ENCODE data around the gene LMAN1L.
A peak's percentile ranks its signal among the peaks of the same experiment; 100 is the strongest.

LMAN1L gene

DNA sequence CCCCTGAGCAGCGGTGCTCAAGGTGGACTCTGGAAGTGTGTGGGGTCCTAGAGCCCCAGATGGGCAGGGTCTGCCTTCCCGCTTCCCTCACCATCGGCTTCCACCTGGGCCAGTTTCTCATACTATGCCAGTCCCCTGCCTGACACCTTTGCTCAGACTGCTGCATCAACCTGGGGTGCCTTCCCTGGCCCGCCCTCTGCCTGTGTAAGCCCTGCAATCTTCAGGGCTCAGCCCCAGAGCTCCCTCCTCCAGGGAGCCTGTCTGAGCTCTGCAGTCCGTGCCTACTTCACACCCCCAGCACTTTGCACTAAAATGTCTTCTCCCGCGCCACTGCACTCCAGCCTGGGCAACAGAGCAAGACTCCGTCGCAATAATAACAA, 17.7 kb upstream of the LMAN1L start:
- Histone ChIP-seq H3K79me2 (ENCODE audit: low read length) (peaks cover 94% of the 10 kb centered on the region), H3K4me3 (ENCODE audit: low read length) (no peak overlapping the region), H2AFZ (ENCODE audit: low read length) (no peak overlapping the region), H3F3A (ENCODE audit: insufficient read depth, low read length) (peaks cover 52% of the 10 kb centered on the region), H3K4me2 (ENCODE audit: low read depth, low read length) (no peak overlapping the region), H3K9me2 (replicated peaks; ENCODE audit: insufficient read depth, low read length) (no peaks in the 10 kb centered on the region), H3K36me3 (replicated peaks; ENCODE audit: insufficient read depth, low read length) (no peaks in the 10 kb centered on the region; the same call in 1 of the 2 replicates), H3K9ac (ENCODE audit: low read length) (no peak overlapping the region), H3K4me1 (ENCODE audit: low read length) (peaks cover 65% of the 10 kb centered on the region), H4K20me1 (ENCODE audit: insufficient read depth, low read length) (peaks cover 40% of the 10 kb centered on the region), H3K9me3 (replicated peaks; ENCODE audit: insufficient read depth, low read length) (no peaks in the 10 kb centered on the region), H3K27me3 (replicated peaks; ENCODE audit: insufficient read depth, low read length) (no peaks in the 10 kb centered on the region), H3K27ac (ENCODE audit: low read length) (no peak overlapping the region)
- TF ChIP-seq, protein P1, sequence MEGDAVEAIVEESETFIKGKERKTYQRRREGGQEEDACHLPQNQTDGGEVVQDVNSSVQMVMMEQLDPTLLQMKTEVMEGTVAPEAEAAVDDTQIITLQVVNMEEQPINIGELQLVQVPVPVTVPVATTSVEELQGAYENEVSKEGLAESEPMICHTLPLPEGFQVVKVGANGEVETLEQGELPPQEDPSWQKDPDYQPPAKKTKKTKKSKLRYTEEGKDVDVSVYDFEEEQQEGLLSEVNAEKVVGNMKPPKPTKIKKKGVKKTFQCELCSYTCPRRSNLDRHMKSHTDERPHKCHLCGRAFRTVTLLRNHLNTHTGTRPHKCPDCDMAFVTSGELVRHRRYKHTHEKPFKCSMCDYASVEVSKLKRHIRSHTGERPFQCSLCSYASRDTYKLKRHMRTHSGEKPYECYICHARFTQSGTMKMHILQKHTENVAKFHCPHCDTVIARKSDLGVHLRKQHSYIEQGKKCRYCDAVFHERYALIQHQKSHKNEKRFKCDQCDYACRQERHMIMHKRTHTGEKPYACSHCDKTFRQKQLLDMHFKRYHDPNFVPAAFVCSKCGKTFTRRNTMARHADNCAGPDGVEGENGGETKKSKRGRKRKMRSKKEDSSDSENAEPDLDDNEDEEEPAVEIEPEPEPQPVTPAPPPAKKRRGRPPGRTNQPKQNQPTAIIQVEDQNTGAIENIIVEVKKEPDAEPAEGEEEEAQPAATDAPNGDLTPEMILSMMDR (IDR thresholded peaks at IDR 0.05; ENCODE audit: low read length): no peak
- TF ChIP-seq EZH2phosphoT487 (IDR thresholded peaks at IDR 0.05; ENCODE audit: low read length): no peak
- TF ChIP-seq EZH2 (optimal IDR thresholded peaks at IDR 0.05; ENCODE audit: low read depth, low read length): no peak
- no peak for DNase-seq

DNA sequence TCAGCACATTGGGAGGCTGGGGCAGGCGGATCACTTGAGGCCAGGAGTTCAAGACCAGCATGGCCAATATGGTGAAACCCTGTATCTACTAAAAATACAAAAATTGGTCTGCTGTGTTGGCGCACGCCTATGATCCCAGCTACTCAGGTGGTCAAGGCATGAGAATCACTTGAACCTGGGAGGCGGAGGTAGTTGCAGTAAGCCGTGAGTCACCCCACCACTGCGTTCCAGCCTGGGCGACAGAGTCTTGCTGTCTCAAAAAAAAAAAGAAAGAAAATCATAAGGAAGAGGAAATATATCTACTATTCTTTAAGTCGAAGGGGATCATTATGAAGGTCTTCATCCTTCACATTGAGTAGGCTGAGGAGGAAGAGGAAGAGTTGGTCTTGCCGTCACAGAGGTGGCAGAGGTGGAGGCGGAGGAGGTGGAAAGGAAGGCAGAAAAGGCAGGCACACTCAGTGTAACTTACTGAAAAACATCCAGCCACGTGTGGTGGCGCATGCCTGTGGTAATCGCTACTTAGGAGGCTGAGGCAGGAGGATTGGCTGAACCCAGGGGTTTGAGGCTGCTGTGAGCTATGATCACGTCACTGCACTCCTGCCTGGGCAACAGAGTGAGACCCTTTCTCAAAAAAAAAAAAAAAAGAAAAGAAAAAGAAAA, 16.5 kb upstream of the LMAN1L start:
- Histone ChIP-seq H3K79me2 (ENCODE audit: low read length) (peaks cover 92% of the 10 kb centered on the region), H3K9ac (ENCODE audit: low read length) (no peak overlapping the region), H3K4me3 (ENCODE audit: low read length) (no peak overlapping the region), H4K20me1 (ENCODE audit: insufficient read depth, low read length) (peaks cover 39% of the 10 kb centered on the region), H3K4me1 (ENCODE audit: low read length) (peaks cover 55% of the 10 kb centered on the region), H3K27ac (ENCODE audit: low read length) (no peak overlapping the region), H3K4me2 (ENCODE audit: low read depth, low read length) (no peak overlapping the region), H3K9me2 (replicated peaks; ENCODE audit: insufficient read depth, low read length) (no peaks in the 10 kb centered on the region), H3F3A (ENCODE audit: insufficient read depth, low read length) (peaks cover 47% of the 10 kb centered on the region), H3K9me3 (replicated peaks; ENCODE audit: insufficient read depth, low read length) (no peaks in the 10 kb centered on the region), H3K36me3 (replicated peaks; ENCODE audit: insufficient read depth, low read length) (peaks cover 8% of the 10 kb centered on the region), H2AFZ (ENCODE audit: low read length) (no peak overlapping the region), H3K27me3 (replicated peaks; ENCODE audit: insufficient read depth, low read length) (no peaks in the 10 kb centered on the region)
- DNase-seq: no peak
- TF ChIP-seq, protein P1 (IDR thresholded peaks at IDR 0.05; ENCODE audit: low read length): no peak
- no peak for TF ChIP-seq EZH2phosphoT487 (IDR thresholded peaks at IDR 0.05; ENCODE audit: low read length)

DNA sequence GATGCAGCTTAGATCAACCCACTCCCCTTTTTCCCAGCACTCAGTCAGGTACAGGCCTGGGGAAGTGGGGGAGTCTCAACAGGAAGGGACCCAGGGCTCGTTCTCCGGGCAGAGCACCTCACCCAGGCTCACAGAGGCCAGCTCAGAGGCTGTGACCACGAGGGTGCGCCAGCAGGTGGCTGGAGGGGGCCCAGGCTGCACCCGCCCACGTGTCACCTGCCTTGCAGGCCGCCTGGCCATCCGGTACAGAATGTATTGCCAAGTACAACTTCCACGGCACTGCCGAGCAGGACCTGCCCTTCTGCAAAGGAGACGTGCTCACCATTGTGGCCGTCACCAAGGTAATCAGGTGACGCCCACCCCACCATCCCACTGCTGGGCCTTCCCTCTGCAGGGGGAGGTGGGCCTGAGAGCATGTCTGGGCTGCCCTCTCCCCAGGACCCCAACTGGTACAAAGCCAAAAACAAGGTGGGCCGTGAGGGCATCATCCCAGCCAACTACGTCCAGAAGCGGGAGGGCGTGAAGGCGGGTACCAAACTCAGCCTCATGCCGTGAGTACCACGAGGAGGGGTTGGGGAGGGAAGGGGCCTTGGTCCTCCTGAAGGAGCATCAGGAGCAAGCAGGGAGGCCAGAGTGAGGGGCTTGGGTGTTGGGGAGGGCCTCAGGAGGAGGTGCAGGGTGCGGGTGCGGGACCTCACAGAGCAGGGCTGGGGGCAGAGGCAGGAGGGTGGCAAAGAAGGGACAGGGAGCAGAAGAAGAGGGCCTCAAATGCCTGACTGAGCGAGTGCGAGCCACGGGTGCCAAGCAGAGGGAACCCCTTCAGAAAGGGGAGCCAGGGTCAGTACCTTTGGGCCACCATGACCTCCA, 14.0 kb upstream of the LMAN1L start:
- Histone ChIP-seq H3K9ac (ENCODE audit: low read length) (no peak overlapping the region), H3K79me2 (ENCODE audit: low read length) (peaks cover 79% of the 10 kb centered on the region), H3K27me3 (replicated peaks; ENCODE audit: insufficient read depth, low read length) (no peaks in the 10 kb centered on the region), H3K4me1 (ENCODE audit: low read length) (peaks cover 30% of the 10 kb centered on the region), H2AFZ (ENCODE audit: low read length) (no peak overlapping the region), H4K20me1 (ENCODE audit: insufficient read depth, low read length) (peaks cover 28% of the 10 kb centered on the region; the same call in 1 of the 2 replicates), H3F3A (ENCODE audit: insufficient read depth, low read length) (peaks cover 47% of the 10 kb centered on the region), H3K9me2 (replicated peaks; ENCODE audit: insufficient read depth, low read length) (no peaks in the 10 kb centered on the region), H3K4me2 (ENCODE audit: low read depth, low read length) (no peak overlapping the region), H3K27ac (ENCODE audit: low read length) (peak overlapping the region; percentile 82; the same call in 1 of the 2 replicates), H3K9me3 (replicated peaks; ENCODE audit: insufficient read depth, low read length) (no peaks in the 10 kb centered on the region), H3K36me3 (replicated peaks; ENCODE audit: insufficient read depth, low read length) (peaks cover 21% of the 10 kb centered on the region), H3K4me3 (ENCODE audit: low read length) (no peak overlapping the region)
- no peak for DNase-seq
- TF ChIP-seq EZH2 (optimal IDR thresholded peaks at IDR 0.05; ENCODE audit: low read depth, low read length): no peak
- TF ChIP-seq EZH2phosphoT487 (IDR thresholded peaks at IDR 0.05; ENCODE audit: low read length): no peak
- TF ChIP-seq, protein P1 (IDR thresholded peaks at IDR 0.05; ENCODE audit: low read length): no peak
